ENCODE measurements around the gene GPR108.
"Not testable (repeated sequence)": the region's sequence is repeated elsewhere in the genome, so short reads cannot be mapped to it uniquely, and the experiment has no call there.

The GPR108 gene

DNA sequence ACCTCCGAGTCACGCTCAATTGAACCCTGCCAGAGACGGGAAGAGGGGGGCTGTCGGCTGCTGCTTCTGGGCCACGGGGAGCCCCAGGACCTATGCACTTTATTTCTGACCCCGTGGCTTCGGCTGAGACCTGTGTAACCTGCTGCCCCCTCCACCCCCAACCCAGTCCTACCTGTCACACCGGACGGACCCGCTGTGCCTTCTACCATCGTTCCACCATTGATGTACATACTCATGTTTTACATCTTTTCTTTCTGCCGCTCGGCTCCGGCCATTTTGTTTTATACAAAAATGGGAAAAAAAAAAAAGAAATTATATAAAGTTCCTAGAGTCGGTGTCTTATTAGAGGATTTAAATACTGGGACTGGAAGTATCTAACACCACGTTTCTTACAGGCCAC lies 13.8 kb upstream of the GPR108 start:
- Histone ChIP-seq H3K9me3 (ENCODE audit: insufficient read depth, low read depth, low read length) (no peaks in the 10 kb centered on the region), H3K36me3 (ENCODE audit: insufficient read depth, low read length) (no peaks in the 10 kb centered on the region), H3K9me2 (replicated peaks; ENCODE audit: low read depth, low read length) (no peaks in the 10 kb centered on the region)

DNA sequence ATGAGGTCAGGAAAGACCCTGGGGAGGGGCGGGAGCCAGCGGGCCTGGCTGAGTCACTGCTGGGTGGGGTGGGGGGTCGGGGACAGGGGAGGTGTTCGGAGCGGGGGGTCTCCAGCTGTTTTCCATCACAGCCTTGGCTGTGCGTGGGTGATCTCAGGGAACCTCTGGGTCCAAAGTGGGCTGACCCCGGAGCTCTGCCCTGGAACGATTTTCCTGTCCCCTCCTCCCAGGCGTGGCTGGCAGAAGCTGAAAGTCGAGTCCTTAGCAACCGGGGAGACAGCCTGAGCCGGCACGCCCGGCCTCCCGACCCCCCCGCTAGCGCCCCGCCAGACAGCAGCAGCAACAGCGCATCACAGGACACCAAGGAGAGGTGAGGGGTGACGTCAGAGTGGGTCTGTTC lies 12.7 kb upstream of the GPR108 start:
- Histone ChIP-seq H3K4me3 (ENCODE audit: low read length, poor library complexity, severe bottlenecking) (no peak overlapping the region), H3K79me2 (ENCODE audit: insufficient read depth, low read length) (no peaks in the 10 kb centered on the region), H4K20me1 (ENCODE audit: insufficient read depth, low read length, poor library complexity, severe bottlenecking) (no peaks in the 10 kb centered on the region), H3K9me2 (replicated peaks; ENCODE audit: low read depth, low read length) (no peaks in the 10 kb centered on the region), H3F3A (ENCODE audit: low read depth) (no peaks in the 10 kb centered on the region), H3K4me1 (ENCODE audit: insufficient read depth, low read length, poor library complexity, severe bottlenecking) (no peaks in the 10 kb centered on the region), H3K9me3 (ENCODE audit: insufficient read depth, low read depth, low read length) (no peaks in the 10 kb centered on the region), H2AFZ (ENCODE audit: low read length) (no peak overlapping the region), H3K9ac (ENCODE audit: low read depth, low read length, poor library complexity, severe bottlenecking) (no peak overlapping the region), H3K36me3 (ENCODE audit: insufficient read depth, low read length) (no peaks in the 10 kb centered on the region), H3K27me3 (ENCODE audit: insufficient read depth, low read length, poor library complexity, severe bottlenecking) (no peaks in the 10 kb centered on the region), H3K4me2 (ENCODE audit: low read depth, low read length, poor library complexity, severe bottlenecking) (no peak overlapping the region)
- TF ChIP-seq EZH2phosphoT487 (IDR thresholded peaks at IDR 0.05; ENCODE audit: borderline replicate concordance), result no peak
- TF ChIP-seq, protein P1, sequence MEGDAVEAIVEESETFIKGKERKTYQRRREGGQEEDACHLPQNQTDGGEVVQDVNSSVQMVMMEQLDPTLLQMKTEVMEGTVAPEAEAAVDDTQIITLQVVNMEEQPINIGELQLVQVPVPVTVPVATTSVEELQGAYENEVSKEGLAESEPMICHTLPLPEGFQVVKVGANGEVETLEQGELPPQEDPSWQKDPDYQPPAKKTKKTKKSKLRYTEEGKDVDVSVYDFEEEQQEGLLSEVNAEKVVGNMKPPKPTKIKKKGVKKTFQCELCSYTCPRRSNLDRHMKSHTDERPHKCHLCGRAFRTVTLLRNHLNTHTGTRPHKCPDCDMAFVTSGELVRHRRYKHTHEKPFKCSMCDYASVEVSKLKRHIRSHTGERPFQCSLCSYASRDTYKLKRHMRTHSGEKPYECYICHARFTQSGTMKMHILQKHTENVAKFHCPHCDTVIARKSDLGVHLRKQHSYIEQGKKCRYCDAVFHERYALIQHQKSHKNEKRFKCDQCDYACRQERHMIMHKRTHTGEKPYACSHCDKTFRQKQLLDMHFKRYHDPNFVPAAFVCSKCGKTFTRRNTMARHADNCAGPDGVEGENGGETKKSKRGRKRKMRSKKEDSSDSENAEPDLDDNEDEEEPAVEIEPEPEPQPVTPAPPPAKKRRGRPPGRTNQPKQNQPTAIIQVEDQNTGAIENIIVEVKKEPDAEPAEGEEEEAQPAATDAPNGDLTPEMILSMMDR (conservative IDR thresholded peaks at IDR 0.05; ENCODE audit: low read length), result no peak

More for the DNA sequence above, 13.8 kb upstream of the GPR108 start:
- Histone ChIP-seq H4K20me1 (ENCODE audit: insufficient read depth, low read length, poor library complexity, severe bottlenecking) (no peaks in the 10 kb centered on the region), H3K27me3 (ENCODE audit: insufficient read depth, low read length, poor library complexity, severe bottlenecking) (no peaks in the 10 kb centered on the region), H3K9ac (ENCODE audit: low read depth, low read length, poor library complexity, severe bottlenecking) (no peak overlapping the region), H3K79me2 (ENCODE audit: insufficient read depth, low read length) (no peaks in the 10 kb centered on the region), H3F3A (ENCODE audit: low read depth) (no peaks in the 10 kb centered on the region), H2AFZ (ENCODE audit: low read length) (no peak overlapping the region), H3K4me3 (ENCODE audit: low read length, poor library complexity, severe bottlenecking) (no peak overlapping the region), H3K4me1 (ENCODE audit: insufficient read depth, low read length, poor library complexity, severe bottlenecking) (no peaks in the 10 kb centered on the region), H3K4me2 (ENCODE audit: low read depth, low read length, poor library complexity, severe bottlenecking) (no peak overlapping the region)
- no peak for TF ChIP-seq EZH2phosphoT487 (IDR thresholded peaks at IDR 0.05; ENCODE audit: borderline replicate concordance)
- TF ChIP-seq, protein P1 (conservative IDR thresholded peaks at IDR 0.05; ENCODE audit: low read length), result no peak

DNA sequence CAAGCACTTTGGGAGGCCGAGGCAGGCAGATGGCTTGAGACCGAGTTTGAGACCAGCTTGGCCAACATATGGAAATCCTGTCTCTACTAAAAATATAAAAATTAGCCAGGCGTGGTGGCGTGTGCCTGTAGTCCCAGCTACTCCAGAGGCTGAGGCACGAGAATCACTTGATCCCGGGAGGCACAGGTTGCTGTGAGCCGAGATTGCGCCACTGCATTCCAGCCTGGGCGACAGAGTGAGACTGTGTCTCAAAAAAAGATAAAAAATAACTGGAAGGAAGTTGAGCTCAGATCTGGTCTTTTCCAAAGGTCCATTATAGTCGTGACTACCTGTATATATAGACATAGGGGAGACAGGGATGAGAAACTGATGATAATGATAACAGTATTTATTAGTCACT lies 11.2 kb upstream of the GPR108 start:
- H3K9ac ChIP-seq (ENCODE audit: low read depth, low read length, poor library complexity, severe bottlenecking); H3K9me2 ChIP-seq (replicated peaks; ENCODE audit: low read depth, low read length); H3K4me1 ChIP-seq (ENCODE audit: insufficient read depth, low read length, poor library complexity, severe bottlenecking); H4K20me1 ChIP-seq (ENCODE audit: insufficient read depth, low read length, poor library complexity, severe bottlenecking); H3K4me2 ChIP-seq (ENCODE audit: low read depth, low read length, poor library complexity, severe bottlenecking); H3K9me3 ChIP-seq (ENCODE audit: insufficient read depth, low read depth, low read length); H3K36me3 ChIP-seq (ENCODE audit: insufficient read depth, low read length); H3K79me2 ChIP-seq (ENCODE audit: insufficient read depth, low read length); H2AFZ ChIP-seq (ENCODE audit: low read length); H3K4me3 ChIP-seq (ENCODE audit: low read length, poor library complexity, severe bottlenecking); H3F3A ChIP-seq (ENCODE audit: low read depth); H3K27me3 ChIP-seq (ENCODE audit: insufficient read depth, low read length, poor library complexity, severe bottlenecking): not testable (repeated sequence)

DNA sequence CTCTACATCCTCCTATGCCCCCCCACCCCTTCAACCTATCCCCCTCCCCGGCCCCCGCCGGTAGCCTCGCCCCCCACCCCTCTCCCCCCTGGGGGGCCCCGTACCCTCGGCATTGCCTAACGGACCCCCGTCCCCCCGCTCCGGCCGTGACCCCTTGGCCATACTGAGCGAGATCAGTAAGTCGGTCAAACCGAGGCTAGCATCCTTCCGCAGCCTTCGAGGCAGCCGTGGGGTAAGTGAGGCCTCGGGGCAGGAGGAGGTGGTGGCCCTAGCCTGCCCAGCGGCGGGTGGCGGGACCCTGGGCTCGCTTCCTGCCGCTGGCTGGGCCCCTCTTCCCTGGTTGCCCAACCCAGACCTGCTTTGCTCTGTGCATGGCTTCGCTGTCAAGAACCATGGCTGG lies 8.6 kb upstream of the GPR108 start:
- Histone ChIP-seq H2AFZ (ENCODE audit: low read length) (no peak overlapping the region), H3K4me2 (ENCODE audit: low read depth, low read length, poor library complexity, severe bottlenecking) (no peak overlapping the region), H3K9me3 (ENCODE audit: insufficient read depth, low read depth, low read length) (no peaks in the 10 kb centered on the region), H3K9ac (ENCODE audit: low read depth, low read length, poor library complexity, severe bottlenecking) (no peak overlapping the region), H4K20me1 (ENCODE audit: insufficient read depth, low read length, poor library complexity, severe bottlenecking) (no peaks in the 10 kb centered on the region), H3K4me1 (ENCODE audit: insufficient read depth, low read length, poor library complexity, severe bottlenecking) (peaks cover 7% of the 10 kb centered on the region), H3F3A (ENCODE audit: low read depth) (no peaks in the 10 kb centered on the region), H3K36me3 (ENCODE audit: insufficient read depth, low read length) (no peaks in the 10 kb centered on the region), H3K27me3 (ENCODE audit: insufficient read depth, low read length, poor library complexity, severe bottlenecking) (no peaks in the 10 kb centered on the region), H3K79me2 (ENCODE audit: insufficient read depth, low read length) (no peaks in the 10 kb centered on the region), H3K4me3 (ENCODE audit: low read length, poor library complexity, severe bottlenecking) (no peak overlapping the region), H3K9me2 (replicated peaks; ENCODE audit: low read depth, low read length) (no peaks in the 10 kb centered on the region)
- no peak for TF ChIP-seq EZH2phosphoT487 (IDR thresholded peaks at IDR 0.05; ENCODE audit: borderline replicate concordance)
- TF ChIP-seq, protein P1 (conservative IDR thresholded peaks at IDR 0.05; ENCODE audit: low read length), result no peak
